ENCODE results near the gene MAP7D3. TPM values are rescaled to one million over a fixed set of nuclear protein-coding genes. Genes with fewer than 3 reads are reported as not detected.

The MAP7D3 gene
- total RNA-seq, 1 experiment from 2014 or later: 15.0 TPM

- Histone ChIP-seq H3K4me1 (ENCODE audit: control insufficient read depth in 1 of 2, insufficient read depth in 2 of 2, low read length in 2 of 2) (no peaks in the 10 kb centered on the region), H3K27ac (ENCODE audit: low read depth, low read length) (no peak overlapping the region), H3K4me3 (replicated peaks in 1 of 2; ENCODE audit: low read depth in 1 of 2, low read length in 2 of 2) (no peak overlapping the region), H4K20me1 (ENCODE audit: insufficient read depth) (no peaks in the 10 kb centered on the region), H3K79me2 (ENCODE audit: insufficient read depth, low read length) (no peaks in the 10 kb centered on the region), H3K27me3 (ENCODE audit: insufficient read depth, low read length) (no peaks in the 10 kb centered on the region), H3K9me3 (ENCODE audit: control insufficient read depth in 1 of 2, insufficient read depth in 1 of 2, low read depth in 1 of 2, low read length in 2 of 2) (no peaks in the 10 kb centered on the region), H3K4me2 (ENCODE audit: low read length) (no peak overlapping the region), H3K9me2 (ENCODE audit: insufficient read depth) (no peaks in the 10 kb centered on the region), H3K36me3 (ENCODE audit: control insufficient read depth in 1 of 2, insufficient read depth in 2 of 2, low read length in 2 of 2) (no peaks in the 10 kb centered on the region), H2AFZ (ENCODE audit: low read depth, low read length, poor library complexity, severe bottlenecking) (no peak overlapping the region), H3K9ac (ENCODE audit: low read length) (no peak overlapping the region)
- RAD21 ChIA-PET (ENCODE audit: low non-redundant PET in 1 of 2, low total read pairs in 2 of 2, uncharacterized antibody in 2 of 2, unreplicated experiment in 2 of 2): no interaction called here
- no peak for ATAC-seq
- CTCF ChIA-PET: interaction anchor here (1.5 kb wide), 1 partner anchor 28 kb away, joined by 4 read pairs; no protein-coding TSS in a partner anchor
- no peak for TF ChIP-seq POLR2A (IDR thresholded peaks at IDR 0.05; ENCODE audit: borderline replicate concordance, extremely low read depth, insufficient read depth, insufficient read length)
- TF ChIP-seq TCF7L2 (IDR thresholded peaks at IDR 0.05; ENCODE audit: borderline replicate concordance, extremely low read depth, insufficient read depth, insufficient read length): no peak
- TF ChIP-seq SP1 (IDR thresholded peaks at IDR 0.05; ENCODE audit: low read depth): no peak
- TF ChIP-seq CEBPB (IDR thresholded peaks at IDR 0.05; ENCODE audit: low read depth): no peak
- TF ChIP-seq, protein P1, sequence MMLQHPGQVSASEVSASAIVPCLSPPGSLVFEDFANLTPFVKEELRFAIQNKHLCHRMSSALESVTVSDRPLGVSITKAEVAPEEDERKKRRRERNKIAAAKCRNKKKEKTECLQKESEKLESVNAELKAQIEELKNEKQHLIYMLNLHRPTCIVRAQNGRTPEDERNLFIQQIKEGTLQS (IDR thresholded peaks at IDR 0.05): no peak
- BruUV-seq (replicated peaks): no TSS peak
- POLR2A ChIA-PET: no interaction called here
- DNase-seq (ENCODE audit: low read depth, low spot score): no peak
- intact Hi-C loops (cut with micrococcal nuclease): no loop called here
Measured at GRCh38 chrX:136191171-136191570, 60.0 kb downstream of the MAP7D3 start.

GRCh38 chrX:136190038-136190713 lies 61.0 kb downstream of the MAP7D3 start:
- no peaks in the 10 kb centered on the region for H3K27me3 ChIP-seq (ENCODE audit: insufficient read depth, low read length)
- intact Hi-C loops (cut with micrococcal nuclease): no loop called here
- CTCF ChIA-PET: interaction anchor here (1.5 kb wide), 1 partner anchor 27 kb away, joined by 4 read pairs; no protein-coding TSS in a partner anchor
- BruUV-seq (replicated peaks): no TSS peak
- H3K36me3 ChIP-seq (ENCODE audit: control insufficient read depth in 1 of 2, insufficient read depth in 2 of 2, low read length in 2 of 2): no peaks in the 10 kb centered on the region
- no peak overlapping the region for H2AFZ ChIP-seq (ENCODE audit: low read depth, low read length, poor library complexity, severe bottlenecking)
- no peak for DNase-seq (ENCODE audit: low read depth, low spot score)
- peaks cover 5 to 9% of the 10 kb centered on the region in 2 experiments; a peak in 3 of 4 replicates for H3K4me1 ChIP-seq (ENCODE audit: control insufficient read depth in 1 of 2, insufficient read depth in 2 of 2, low read length in 2 of 2)
- ATAC-seq: no peak
- no peaks in the 10 kb centered on the region for H4K20me1 ChIP-seq (ENCODE audit: insufficient read depth)
- H3K9me3 ChIP-seq (ENCODE audit: control insufficient read depth in 1 of 2, insufficient read depth in 1 of 2, low read depth in 1 of 2, low read length in 2 of 2): no peaks in the 10 kb centered on the region
- H3K79me2 ChIP-seq (ENCODE audit: insufficient read depth, low read length): no peaks in the 10 kb centered on the region
- no peak overlapping the region for H3K4me3 ChIP-seq (replicated peaks in 1 of 2; ENCODE audit: low read depth in 1 of 2, low read length in 2 of 2)
- no peak overlapping the region for H3K27ac ChIP-seq (ENCODE audit: low read depth, low read length)
- no peak overlapping the region for H3K9ac ChIP-seq (ENCODE audit: low read length)
- POLR2A ChIA-PET: no interaction called here
- H3K4me2 ChIP-seq (ENCODE audit: low read length): no peak overlapping the region
- RAD21 ChIA-PET (ENCODE audit: low non-redundant PET in 1 of 2, low total read pairs in 2 of 2, uncharacterized antibody in 2 of 2, unreplicated experiment in 2 of 2): no interaction called here
- H3K9me2 ChIP-seq (ENCODE audit: insufficient read depth): no peaks in the 10 kb centered on the region
- TF ChIP-seq SIN3A (IDR thresholded peaks at IDR 0.05; ENCODE audit: low read depth) (no peak), EZH2phosphoT487 (IDR thresholded peaks at IDR 0.05; ENCODE audit: borderline replicate concordance) (no peak), EZH2 (IDR thresholded peaks at IDR 0.05) (no peak), FOSL1 (IDR thresholded peaks at IDR 0.05; ENCODE audit: low read depth) (no peak), CTCF (IDR thresholded peaks at IDR 0.05 in 2 of 3, conservative IDR thresholded peaks at IDR 0.05 in 1 of 3; ENCODE audit: borderline replicate concordance in 1 of 3, insufficient read depth in 1 of 3, low read depth in 2 of 3, low read length in 2 of 3) (no peak), POLR2AphosphoS5 (IDR thresholded peaks at IDR 0.05; ENCODE audit: low read depth, low read length) (no peak), TCF7L2 (IDR thresholded peaks at IDR 0.05; ENCODE audit: borderline replicate concordance, extremely low read depth, insufficient read depth, insufficient read length) (no peak), CEBPB (IDR thresholded peaks at IDR 0.05; ENCODE audit: low read depth) (no peak), ZNF274 (IDR thresholded peaks at IDR 0.05; ENCODE audit: low read depth, low read length) (no peak), POLR2A (IDR thresholded peaks at IDR 0.05; ENCODE audit: borderline replicate concordance, extremely low read depth, insufficient read depth, insufficient read length) (no peak), SP1 (IDR thresholded peaks at IDR 0.05; ENCODE audit: low read depth) (no peak)
- TF ChIP-seq, protein P2, sequence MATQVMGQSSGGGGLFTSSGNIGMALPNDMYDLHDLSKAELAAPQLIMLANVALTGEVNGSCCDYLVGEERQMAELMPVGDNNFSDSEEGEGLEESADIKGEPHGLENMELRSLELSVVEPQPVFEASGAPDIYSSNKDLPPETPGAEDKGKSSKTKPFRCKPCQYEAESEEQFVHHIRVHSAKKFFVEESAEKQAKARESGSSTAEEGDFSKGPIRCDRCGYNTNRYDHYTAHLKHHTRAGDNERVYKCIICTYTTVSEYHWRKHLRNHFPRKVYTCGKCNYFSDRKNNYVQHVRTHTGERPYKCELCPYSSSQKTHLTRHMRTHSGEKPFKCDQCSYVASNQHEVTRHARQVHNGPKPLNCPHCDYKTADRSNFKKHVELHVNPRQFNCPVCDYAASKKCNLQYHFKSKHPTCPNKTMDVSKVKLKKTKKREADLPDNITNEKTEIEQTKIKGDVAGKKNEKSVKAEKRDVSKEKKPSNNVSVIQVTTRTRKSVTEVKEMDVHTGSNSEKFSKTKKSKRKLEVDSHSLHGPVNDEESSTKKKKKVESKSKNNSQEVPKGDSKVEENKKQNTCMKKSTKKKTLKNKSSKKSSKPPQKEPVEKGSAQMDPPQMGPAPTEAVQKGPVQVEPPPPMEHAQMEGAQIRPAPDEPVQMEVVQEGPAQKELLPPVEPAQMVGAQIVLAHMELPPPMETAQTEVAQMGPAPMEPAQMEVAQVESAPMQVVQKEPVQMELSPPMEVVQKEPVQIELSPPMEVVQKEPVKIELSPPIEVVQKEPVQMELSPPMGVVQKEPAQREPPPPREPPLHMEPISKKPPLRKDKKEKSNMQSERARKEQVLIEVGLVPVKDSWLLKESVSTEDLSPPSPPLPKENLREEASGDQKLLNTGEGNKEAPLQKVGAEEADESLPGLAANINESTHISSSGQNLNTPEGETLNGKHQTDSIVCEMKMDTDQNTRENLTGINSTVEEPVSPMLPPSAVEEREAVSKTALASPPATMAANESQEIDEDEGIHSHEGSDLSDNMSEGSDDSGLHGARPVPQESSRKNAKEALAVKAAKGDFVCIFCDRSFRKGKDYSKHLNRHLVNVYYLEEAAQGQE (IDR thresholded peaks at IDR 0.05; ENCODE audit: low read depth): no peak

All from HCT116 (cell line).